SK-N-SH (cell line): Measurements from ENCODE around the gene SLC2A13. TPM values are rescaled to one million over a fixed set of nuclear protein-coding genes. Genes with fewer than 3 reads are reported as not detected.

Source experiments
- CTCF ChIA-PET: fragments of 300-600, 350-600 bp; formaldehyde crosslinking; extraction: SDS; loops from one replicate; lab custom pipeline; 2021; lab: Yijun Ruan, JAX
- POLR2A ChIA-PET: fragments of 350-600 bp; sonication (Branson Sonifier 250); formaldehyde crosslinking; extraction: SDS; loops from one replicate; lab custom pipeline; 2020; ENCODE audit warnings: antibody characterized with exemption, inconsistent platforms; lab: Yijun Ruan, JAX
- DNase-seq: peaks from one replicate; pipeline ENCODE4 v3.0.0; 2012
- H2AFZ ChIP-seq: fragments of 200-600 bp; sonication (generic); 2 replicates; pipeline ENCODE4 v1.8.1; 2016; ENCODE audit warnings: antibody characterized with exemption, mild to moderate bottlenecking, low read depth
- H3F3A ChIP-seq: fragments of 200-600 bp; sonication (generic); replicated peaks from 2 replicates; pipeline ENCODE3; 2016; ENCODE audit warnings: antibody characterized with exemption, mild to moderate bottlenecking; ENCODE audit not compliant: insufficient read depth
- H3K27ac ChIP-seq, 2 experiments: fragments of 200-500 bp in 1 of 2; fragments of 200-600 bp in 1 of 2; sonication (Bioruptor generic) in 1 of 2; sonication (generic), shearing (Covaris generic) in 1 of 2; 2 replicates each; pipeline versions ENCODE4 v1.5.1 to v1.6.1; 2014 to 2016; ENCODE audit warnings: low read depth in 2 of 2, inconsistent platforms in 1 of 2, low read length in 1 of 2, mild to moderate bottlenecking in 1 of 2, mixed read lengths in 1 of 2
- H3K27me3 ChIP-seq: fragments of 200-600 bp; sonication (generic), shearing (Covaris generic); 2 replicates; pipeline ENCODE4 v1.6.1; 2016; ENCODE audit warnings: mixed run types; ENCODE audit not compliant: insufficient read depth
- H3K36me3 ChIP-seq, 2 experiments: fragments of 200-500 bp in 1 of 2; fragments of 200-600 bp in 1 of 2; sonication (Bioruptor generic) in 1 of 2; sonication (generic) in 1 of 2; replicated peaks in 1 of 2; 2 replicates each; pipeline versions ENCODE3 to v1.5.1; 2014 to 2016; ENCODE audit warnings: low read length in 1 of 2, mild to moderate bottlenecking in 1 of 2; ENCODE audit not compliant: insufficient read depth in 2 of 2, control insufficient read depth in 1 of 2
- H3K4me1 ChIP-seq, 2 experiments: fragments of 200-500 bp in 1 of 2; fragments of 200-600 bp in 1 of 2; sonication (Bioruptor generic) in 1 of 2; sonication (generic), shearing (Covaris generic) in 1 of 2; 2 replicates each; pipeline versions ENCODE4 v1.5.1 to v1.6.1; 2014 to 2016; ENCODE audit warnings: low read depth in 1 of 2, low read length in 1 of 2, mixed run types in 1 of 2; ENCODE audit not compliant: insufficient read depth in 2 of 2, control insufficient read depth in 1 of 2
- H3K4me2 ChIP-seq: fragments of 200-600 bp; sonication (generic), shearing (Covaris generic); 2 replicates; pipeline ENCODE4 v1.6.1; 2017; ENCODE audit warnings: mixed run types
- H3K4me3 ChIP-seq, 2 experiments: fragments of 200-500 bp in 1 of 2; fragments of 200-600 bp in 1 of 2; sonication (Bioruptor generic) in 1 of 2; sonication (generic), shearing (Covaris generic) in 1 of 2; 2 replicates each; pipeline versions ENCODE4 v1.5.1 to v1.8.1; 2014 to 2016; ENCODE audit warnings: low read depth in 2 of 2, inconsistent platforms in 1 of 2, low read length in 1 of 2, mild to moderate bottlenecking in 1 of 2, mixed read lengths in 1 of 2, moderate library complexity in 1 of 2
- H3K79me2 ChIP-seq: fragments of 200-600 bp; sonication (generic); 2 replicates; pipeline ENCODE4 v1.8.1; 2017; ENCODE audit warnings: mild to moderate bottlenecking; ENCODE audit not compliant: insufficient read depth
- H3K9ac ChIP-seq: fragments of 200-600 bp; sonication (generic); 2 replicates; pipeline ENCODE4 v1.6.1; 2017; ENCODE audit warnings: mixed run types
- H3K9me2 ChIP-seq: fragments of 200-600 bp; sonication (generic); 2 replicates; pipeline ENCODE4 v1.6.1; 2017; ENCODE audit warnings: mixed run types
- H3K9me3 ChIP-seq: fragments of 200-600 bp; sonication (generic); 2 replicates; pipeline ENCODE4 v1.6.1; 2017; ENCODE audit warnings: mixed run types, mild to moderate bottlenecking, moderate library complexity
- H4K20me1 ChIP-seq: fragments of 200-600 bp; sonication (generic); 2 replicates; pipeline ENCODE4 v1.6.1; 2017; ENCODE audit warnings: mild to moderate bottlenecking, mixed run types; ENCODE audit not compliant: insufficient read depth
- CHD2 ChIP-seq: fragments of 150-350 bp; IDR thresholded peaks from 2 replicates; pipeline ENCODE4 v1.6.1; 2018; ENCODE audit warnings: low read length; ENCODE audit not compliant: partially characterized antibody
- EZH2phosphoT487 ChIP-seq: fragments of 200-600 bp; sonication (generic); IDR thresholded peaks from 2 replicates; pipeline ENCODE4 v1.6.1; 2017; ENCODE audit warnings: low read depth, mixed run types, mild to moderate bottlenecking, antibody characterized with exemption, moderate library complexity, borderline replicate concordance
- FOSL2 ChIP-seq: IDR thresholded peaks from 2 replicates; pipeline ENCODE4 v1.4.0; 2012; ENCODE audit warnings: low read depth, mild to moderate bottlenecking, moderate library complexity, borderline replicate concordance
- FOXM1 ChIP-seq: IDR thresholded peaks from 2 replicates; pipeline ENCODE4 v1.4.0; 2012; ENCODE audit warnings: low read depth, mild to moderate bottlenecking
- GABPA ChIP-seq: IDR thresholded peaks from 2 replicates; pipeline ENCODE4 v1.4.0; 2012; ENCODE audit warnings: low read depth, mild to moderate bottlenecking
- GATA2 ChIP-seq: sonication (generic); formaldehyde crosslinking; IDR thresholded peaks from 2 replicates; pipeline ENCODE4 v1.5.0; 2020; ENCODE audit warnings: mild to moderate bottlenecking, missing genetic modification reagents
- MEF2A ChIP-seq: IDR thresholded peaks from 2 replicates; pipeline ENCODE4 v1.4.0; 2012; ENCODE audit warnings: low read depth, borderline replicate concordance
- MXI1 ChIP-seq: IDR thresholded peaks from 2 replicates; pipeline ENCODE4 v1.6.1; 2012; ENCODE audit warnings: mild to moderate bottlenecking, low read depth, low read length, improper control_type of control experiment
- PBX3 ChIP-seq: IDR thresholded peaks from 2 replicates; pipeline ENCODE4; 2012
- POLR2AphosphoS5 ChIP-seq: IDR thresholded peaks from 2 replicates; pipeline ENCODE4 v1.6.1; 2012; ENCODE audit warnings: low read depth, low read length
- RAD21 ChIP-seq: IDR thresholded peaks from 2 replicates; pipeline ENCODE4 v1.6.1; 2012; ENCODE audit warnings: mild to moderate bottlenecking, low read length
- SMC3 ChIP-seq: IDR thresholded peaks from 2 replicates; pipeline ENCODE4 v1.6.1; 2012; ENCODE audit warnings: low read depth, low read length, improper control_type of control experiment
- TAF1 ChIP-seq: IDR thresholded peaks from 2 replicates; pipeline ENCODE4 v1.6.1; 2012; ENCODE audit warnings: low read depth, mild to moderate bottlenecking, low read length, moderate library complexity, borderline replicate concordance
- TEAD4 ChIP-seq: IDR thresholded peaks from 2 replicates; pipeline ENCODE4 v1.4.0; 2012; ENCODE audit warnings: mild to moderate bottlenecking, borderline replicate concordance; ENCODE audit not compliant: insufficient read depth
- WGBS: methylation state at CpG from one replicate; pipeline ENCODE4 v1.1.6; 2017; ENCODE audit warnings: low lambda C conversion rate; 5-methylcytosine and 5-hydroxymethylcytosine counted together
- polyA plus RNA-seq, 3 experiments: library from polyadenylated mRNA; depleted of rRNA; stranded (reverse); fragments of >200 nt; gene quantifications; 2 replicates each; pipeline ENCODE4 v1.2.3, GENCODE V29; 2012
- TF ChIP-seq, protein P1 (sequence below): IDR thresholded peaks from 2 replicates; pipeline ENCODE4 v1.4.0; 2012; ENCODE audit warnings: low read depth
- TF ChIP-seq, protein P2 (sequence below): fragments of 150-350 bp; IDR thresholded peaks from 2 replicates; pipeline ENCODE4 v1.6.1; 2016; ENCODE audit warnings: mild to moderate bottlenecking, low read depth, low read length
- TF ChIP-seq, protein P3 (sequence below): fragments of 150-350 bp; IDR thresholded peaks from 2 replicates; pipeline ENCODE4 v1.6.1; 2017; ENCODE audit warnings: antibody characterized with exemption, low read length, low read depth, borderline replicate concordance

The SLC2A13 gene
- polyA plus RNA-seq, 1 of the 3 experiments (the other 2 are of a cell fraction) = 0.21 TPM

- H2AFZ ChIP-seq = no peak overlapping the region
- no peak for TF ChIP-seq TAF1
- TF ChIP-seq FOSL2 = no peak
- TF ChIP-seq MXI1 = no peak
- no peak for TF ChIP-seq MEF2A
- TF ChIP-seq PBX3 = no peak
- TF ChIP-seq GABPA = no peak
- TF ChIP-seq EZH2phosphoT487 = no peak
- TF ChIP-seq, protein P1, sequence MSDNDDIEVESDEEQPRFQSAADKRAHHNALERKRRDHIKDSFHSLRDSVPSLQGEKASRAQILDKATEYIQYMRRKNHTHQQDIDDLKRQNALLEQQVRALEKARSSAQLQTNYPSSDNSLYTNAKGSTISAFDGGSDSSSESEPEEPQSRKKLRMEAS = no peak
- TF ChIP-seq, protein P2, sequence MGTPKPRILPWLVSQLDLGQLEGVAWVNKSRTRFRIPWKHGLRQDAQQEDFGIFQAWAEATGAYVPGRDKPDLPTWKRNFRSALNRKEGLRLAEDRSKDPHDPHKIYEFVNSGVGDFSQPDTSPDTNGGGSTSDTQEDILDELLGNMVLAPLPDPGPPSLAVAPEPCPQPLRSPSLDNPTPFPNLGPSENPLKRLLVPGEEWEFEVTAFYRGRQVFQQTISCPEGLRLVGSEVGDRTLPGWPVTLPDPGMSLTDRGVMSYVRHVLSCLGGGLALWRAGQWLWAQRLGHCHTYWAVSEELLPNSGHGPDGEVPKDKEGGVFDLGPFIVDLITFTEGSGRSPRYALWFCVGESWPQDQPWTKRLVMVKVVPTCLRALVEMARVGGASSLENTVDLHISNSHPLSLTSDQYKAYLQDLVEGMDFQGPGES = no peak
- no peak for TF ChIP-seq FOXM1
- no peak for TF ChIP-seq POLR2AphosphoS5
- peak; percentile 2; the same call in 1 of the 2 replicates for TF ChIP-seq SMC3
- TF ChIP-seq GATA2 (CRISPR knock-in tag) = no peak
- TF ChIP-seq, protein P3, sequence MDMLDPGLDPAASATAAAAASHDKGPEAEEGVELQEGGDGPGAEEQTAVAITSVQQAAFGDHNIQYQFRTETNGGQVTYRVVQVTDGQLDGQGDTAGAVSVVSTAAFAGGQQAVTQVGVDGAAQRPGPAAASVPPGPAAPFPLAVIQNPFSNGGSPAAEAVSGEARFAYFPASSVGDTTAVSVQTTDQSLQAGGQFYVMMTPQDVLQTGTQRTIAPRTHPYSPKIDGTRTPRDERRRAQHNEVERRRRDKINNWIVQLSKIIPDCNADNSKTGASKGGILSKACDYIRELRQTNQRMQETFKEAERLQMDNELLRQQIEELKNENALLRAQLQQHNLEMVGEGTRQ = no peak
- no peak for TF ChIP-seq CHD2
- TF ChIP-seq TEAD4 = no peak
- TF ChIP-seq RAD21 = peak; percentile 36
- no peaks in the 10 kb centered on the region for H3F3A ChIP-seq
- H3K36me3 ChIP-seq = no peaks in the 10 kb centered on the region
- ChIA-PET CTCF (no interaction called here), POLR2A (no interaction called here)
- H3K27me3 ChIP-seq = no peaks in the 10 kb centered on the region
- H3K4me1 ChIP-seq = no peaks in the 10 kb centered on the region; a peak in 2 of 4 replicates
- peak; percentile 7 for DNase-seq
- H3K27ac ChIP-seq = no peak overlapping the region
- H3K9ac ChIP-seq = no peak overlapping the region
- H3K9me2 ChIP-seq = no peaks in the 10 kb centered on the region
- no peak overlapping the region for H3K4me2 ChIP-seq
- no peaks in the 10 kb centered on the region for H3K9me3 ChIP-seq
- no peak overlapping the region for H3K4me3 ChIP-seq
- H3K79me2 ChIP-seq = no peaks in the 10 kb centered on the region
- WGBS = 60% methylated on average over 3 of the region's 3 CpGs
- no peaks in the 10 kb centered on the region for H4K20me1 ChIP-seq
Measured at GRCh38 chr12:39824505-39825212, 281.2 kb downstream of the SLC2A13 start.
